B cell (primary cell): ENCODE data around the gene NPHS1. TPM values are rescaled to one million over a fixed set of nuclear protein-coding genes. Genes with fewer than 3 reads are reported as not detected.

Experiments used
- ATAC-seq: fragments of 200-7000 bp; cut with Tn5 transposase; one replicate; pipeline ENCODE4 v1.10.0; 2021; ENCODE audit warnings: low read depth, mild to moderate bottlenecking, moderate number of reproducible peaks, moderate library complexity
- CTCF ChIA-PET: fragments of 350-600 bp; sonication (Branson Sonifier 250); formaldehyde crosslinking; loops from one replicate; lab custom pipeline; 2021; ENCODE audit warnings: antibody characterized with exemption, inconsistent platforms; lab: Charles Lee
- POLR2A ChIA-PET: fragments of 350-600 bp; sonication (Branson Sonifier 250); formaldehyde crosslinking; loops from one replicate; lab custom pipeline; 2021; ENCODE audit warnings: antibody characterized with exemption; lab: Charles Lee
- DNase-seq: peaks from one replicate; pipeline ENCODE4 v3.0.0; 2013
- H2AFZ ChIP-seq: 2 replicates; pipeline ENCODE4 v1.6.1; 2012; ENCODE audit warnings: mild to moderate bottlenecking, low read depth, low read length; ENCODE audit not compliant: insufficient read depth, poor library complexity, severe bottlenecking
- H3K27ac ChIP-seq, 2 donors: 1 replicate in 1 of 2; 2 replicates in 1 of 2; pipeline ENCODE4 v1.5.1; 2012 to 2013; ENCODE audit warnings: low read length in 2 of 2, mild to moderate bottlenecking in 2 of 2, moderate library complexity in 1 of 2
- H3K27me3 ChIP-seq, 4 experiments: fragments of 200-600 bp in 1 of 4; sonication (generic) in 1 of 4; replicated peaks in 1 of 4; 1 replicate in 2 of 4; 2 replicates in 2 of 4; pipeline versions ENCODE4 v1.6.1 to v1.7.0; 2013 to 2016; ENCODE audit warnings: low read length in 3 of 4, mild to moderate bottlenecking in 2 of 4, mixed read lengths in 1 of 4, moderate library complexity in 1 of 4; ENCODE audit not compliant: insufficient read depth in 4 of 4, control insufficient read depth in 3 of 4; ENCODE audit errors: control extremely low read depth in 1 of 4
- H3K36me3 ChIP-seq, 2 experiments: replicated peaks in 1 of 2; 1 replicate in 1 of 2; 2 replicates in 1 of 2; pipeline versions ENCODE4 v1.6.1 to v1.7.1; 2013; ENCODE audit warnings: low read length in 1 of 2; ENCODE audit not compliant: insufficient read depth in 2 of 2, control insufficient read depth in 1 of 2; ENCODE audit errors: control extremely low read depth in 1 of 2, extremely low read depth in 1 of 2
- H3K4me1 ChIP-seq, 2 donors: fragments of 200-600 bp in 1 of 2; sonication (generic) in 1 of 2; 1 replicate in 1 of 2; 2 replicates in 1 of 2; pipeline versions ENCODE4 v1.5.1 to v1.6.1; 2013 to 2017; ENCODE audit warnings: low read length in 2 of 2; ENCODE audit not compliant: control insufficient read depth in 2 of 2, insufficient read depth in 2 of 2
- H3K4me2 ChIP-seq: replicated peaks from 2 replicates; pipeline ENCODE3; 2012; ENCODE audit warnings: mild to moderate bottlenecking, low read depth, low read length; ENCODE audit not compliant: poor library complexity, severe bottlenecking
- H3K4me3 ChIP-seq, 5 experiments: fragments of 200-600 bp in 1 of 5; sonication (generic) in 1 of 5; 1 replicate in 3 of 5; 2 replicates in 2 of 5; pipeline versions ENCODE4 v1.5.1 to v1.7.0; 2011 to 2016; ENCODE audit warnings: low read length in 4 of 5, mild to moderate bottlenecking in 4 of 5, low read depth in 2 of 5, control low read depth in 1 of 5, moderate library complexity in 1 of 5; ENCODE audit not compliant: insufficient read depth in 1 of 5; ENCODE audit errors: control extremely low read depth in 1 of 5, extremely low read depth in 1 of 5
- H3K79me2 ChIP-seq: fragments of 200-600 bp; sonication (generic); one replicate; pipeline ENCODE4 v1.6.0; 2016; ENCODE audit warnings: low read length; ENCODE audit not compliant: control insufficient read depth, insufficient read depth
- H3K9ac ChIP-seq: fragments of 200-600 bp; sonication (generic); 2 replicates; pipeline ENCODE4 v1.6.1; 2017; ENCODE audit warnings: mild to moderate bottlenecking, low read length, moderate library complexity
- H3K9me3 ChIP-seq, 3 donors: one replicate each; pipeline versions ENCODE4 v1.6.1 to v1.7.1; 2013; ENCODE audit warnings: low read length in 2 of 3; ENCODE audit not compliant: control insufficient read depth in 2 of 3, insufficient read depth in 1 of 3; ENCODE audit errors: control extremely low read depth in 1 of 3
- H4K20me1 ChIP-seq: 2 replicates; pipeline ENCODE4 v1.6.0; 2012; ENCODE audit warnings: mild to moderate bottlenecking, low read length; ENCODE audit not compliant: insufficient read depth, control insufficient read depth, poor library complexity, severe bottlenecking
- H3K27ac Mint-ChIP-seq: one replicate; pipeline ENCODE4 v1.8.0; 2021; ENCODE audit warnings: mixed read lengths
- H3K27me3 Mint-ChIP-seq: one replicate; pipeline ENCODE4 v1.8.0; 2021; ENCODE audit warnings: mixed read lengths
- H3K4me1 Mint-ChIP-seq: one replicate; pipeline ENCODE4 v1.8.0; 2021; ENCODE audit warnings: mixed read lengths
- H3K4me3 Mint-ChIP-seq: one replicate; pipeline ENCODE4 v1.8.0; 2021; ENCODE audit warnings: mixed read lengths
- H3K9me3 Mint-ChIP-seq: one replicate; pipeline ENCODE4 v1.8.0; 2022; ENCODE audit warnings: mixed read lengths; ENCODE audit not compliant: insufficient read depth
- CTCF ChIP-seq: fragments of 200-600 bp; IDR thresholded peaks from one replicate; pipeline ENCODE4 v1.8.0; 2022; ENCODE audit warnings: antibody characterized with exemption, mild to moderate bottlenecking
- EZH2 ChIP-seq: IDR thresholded peaks from 2 replicates; pipeline ENCODE4 v1.6.1; 2012; ENCODE audit warnings: borderline replicate concordance, low read depth, mild to moderate bottlenecking, moderate library complexity, low read length; ENCODE audit not compliant: insufficient read depth, poor library complexity, severe bottlenecking
- WGBS: methylation state at CpG from one replicate; pipeline ENCODE4 v1.1.5; 2013; ENCODE audit warnings: missing lambda C conversion rate; ENCODE audit not compliant: insufficient coverage; 5-methylcytosine and 5-hydroxymethylcytosine counted together
- intact Hi-C: fragments of 100-400 bp; cut with micrococcal nuclease; formaldehyde crosslinking; loops from one replicate; pipeline ENCODE4 v1.10.0; 2022
- polyA plus RNA-seq: library from polyadenylated mRNA; depleted of rRNA; stranded (reverse); fragments of >200 nt; gene quantifications from 2 replicates; pipeline ENCODE4 v1.2.3, GENCODE V29; 2012
- total RNA-seq, 2 donors: library from RNA; stranded (reverse); fragments of 120-200 nt in 1 of 2; gene quantifications; 1 replicate in 1 of 2; 2 replicates in 1 of 2; pipeline versions ENCODE4 v1.2.3 to v1.2.4, GENCODE V29; 2013 to 2022

Gene NPHS1
- total and polyA plus RNA-seq, 2 donors (not counting 1 experiment from before 2014, with no cell fraction given), result not detected

GRCh38 chr19:35856546-35857149 lies 4.3 kb upstream of the NPHS1 start, which contains the start of gene KIRREL2:
KIRREL2 (plus strand) TSS chr19:35856911; CDS start chr19:35857120, 209 bp downstream.
- peak within 1 kb of the TSS; percentile 86 for H2AFZ ChIP-seq
- H3K9me3 ChIP-seq, result peaks cover 0 to 27% (median 0%) of the 10 kb centered on the region in 3 donors
- H3K4me1 ChIP-seq, result peaks cover 21 to 28% of the 10 kb centered on the region in 2 donors
- intact Hi-C loops, result no loop called here
- Mint-ChIP-seq H3K27ac (no peak within 1 kb of the TSS), H3K9me3 (no peaks in the 10 kb centered on the region), H3K4me3 (peak within 1 kb of the TSS; percentile 84), H3K4me1 (peaks cover 11% of the 10 kb centered on the region), H3K27me3 (peaks cover 66% of the 10 kb centered on the region)
- H3K9ac ChIP-seq, result peak within 1 kb of the TSS; percentile 79
- TF ChIP-seq EZH2 (no peak), CTCF (no peak)
- H3K4me2 ChIP-seq, result peak within 1 kb of the TSS; percentile 99
- no peak within 1 kb of the TSS for H3K27ac ChIP-seq
- peak; percentile 54 for DNase-seq
- no peaks in the 10 kb centered on the region for H3K36me3 ChIP-seq
- CTCF ChIA-PET, result no interaction called here
- peak; percentile 21 for ATAC-seq
- no peaks in the 10 kb centered on the region for H3K79me2 ChIP-seq
- H3K27me3 ChIP-seq, result peaks cover 0 to 74% (median 27%) of the 10 kb centered on the region in 4 experiments
- 1% methylated on average over 40 of the region's 42 CpGs for WGBS
- H3K4me3 ChIP-seq, result peak within 1 kb of the TSS; percentile 26 to 66 (median 59)
- POLR2A ChIA-PET, result no interaction called here
- H4K20me1 ChIP-seq, result no peaks in the 10 kb centered on the region

DNA sequence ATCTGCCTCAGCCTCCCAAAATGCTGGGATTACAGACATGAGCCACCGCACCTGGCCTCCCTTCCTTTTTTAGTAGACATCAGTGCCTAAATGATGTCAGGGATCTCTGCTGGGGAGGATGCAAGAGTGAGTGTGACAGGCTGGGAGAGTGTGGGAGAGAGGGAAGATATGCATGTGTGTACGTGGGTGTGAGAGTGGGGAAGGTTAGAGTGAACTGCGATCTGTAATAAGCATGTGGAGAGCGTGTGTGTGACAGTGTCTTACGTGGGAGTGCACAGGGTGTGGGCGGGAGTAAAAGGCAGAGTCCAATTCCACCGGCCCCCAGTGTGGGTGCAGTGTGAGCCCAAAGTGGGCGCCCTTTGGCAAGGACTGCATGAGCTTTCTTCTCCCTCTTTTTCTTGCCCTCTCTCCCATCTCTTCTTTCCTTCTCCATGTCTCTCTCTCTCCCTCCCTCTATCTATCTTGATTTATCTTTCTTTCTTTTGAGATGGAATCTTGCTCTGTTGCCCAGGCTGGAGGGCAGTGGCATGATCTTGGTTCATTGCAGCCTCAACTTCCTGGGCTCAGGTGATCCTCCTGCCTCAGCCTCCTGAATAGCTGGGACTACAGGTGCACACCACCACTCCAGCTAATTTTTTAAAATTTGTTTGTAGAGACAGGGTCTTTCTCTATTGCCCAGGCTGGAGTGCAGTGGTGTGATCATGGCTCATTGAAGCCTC lies 893 bp upstream of the NPHS1 start:
- Histone ChIP-seq H3K4me2 (no peak overlapping the region), H3K27me3 (peaks cover 0 to 66% (median 16%) of the 10 kb centered on the region in 4 experiments), H3K9me3 (peaks cover 0 to 14% (median 0%) of the 10 kb centered on the region in 3 donors), H3K4me3 (no peak overlapping the region), H3K4me1 (peaks cover 15 to 17% of the 10 kb centered on the region in 2 donors), H3K9ac (no peak overlapping the region), H3K79me2 (no peaks in the 10 kb centered on the region), H4K20me1 (no peaks in the 10 kb centered on the region), H3K36me3 (no peaks in the 10 kb centered on the region), H2AFZ (no peak overlapping the region), H3K27ac (no peak overlapping the region)
- H3K27ac Mint-ChIP-seq, result no peak overlapping the region
- peaks cover 54% of the 10 kb centered on the region for H3K27me3 Mint-ChIP-seq
- CTCF ChIA-PET, result no interaction called here
- ATAC-seq, result no peak
- no peak for DNase-seq
- H3K9me3 Mint-ChIP-seq, result no peaks in the 10 kb centered on the region
- POLR2A ChIA-PET, result no interaction called here
- no peak for TF ChIP-seq CTCF
- no peak for TF ChIP-seq EZH2
- H3K4me1 Mint-ChIP-seq, result peaks cover 11% of the 10 kb centered on the region
- intact Hi-C loops, result no loop called here
- no peak overlapping the region for H3K4me3 Mint-ChIP-seq
- WGBS, result 81% methylated on average over 7 of the region's 8 CpGs
